ENCODE measurements around the gene CA11. TPM values are rescaled to one million over a fixed set of nuclear protein-coding genes. Genes with fewer than 3 reads are reported as not detected.

CA11 gene
- total and polyA plus RNA-seq, 9 of the 15 experiments (the other 6 are each of a cell fraction or from before 2014, with no cell fraction given) = 2.9 to 19.9 (median 8.3) TPM

DNA sequence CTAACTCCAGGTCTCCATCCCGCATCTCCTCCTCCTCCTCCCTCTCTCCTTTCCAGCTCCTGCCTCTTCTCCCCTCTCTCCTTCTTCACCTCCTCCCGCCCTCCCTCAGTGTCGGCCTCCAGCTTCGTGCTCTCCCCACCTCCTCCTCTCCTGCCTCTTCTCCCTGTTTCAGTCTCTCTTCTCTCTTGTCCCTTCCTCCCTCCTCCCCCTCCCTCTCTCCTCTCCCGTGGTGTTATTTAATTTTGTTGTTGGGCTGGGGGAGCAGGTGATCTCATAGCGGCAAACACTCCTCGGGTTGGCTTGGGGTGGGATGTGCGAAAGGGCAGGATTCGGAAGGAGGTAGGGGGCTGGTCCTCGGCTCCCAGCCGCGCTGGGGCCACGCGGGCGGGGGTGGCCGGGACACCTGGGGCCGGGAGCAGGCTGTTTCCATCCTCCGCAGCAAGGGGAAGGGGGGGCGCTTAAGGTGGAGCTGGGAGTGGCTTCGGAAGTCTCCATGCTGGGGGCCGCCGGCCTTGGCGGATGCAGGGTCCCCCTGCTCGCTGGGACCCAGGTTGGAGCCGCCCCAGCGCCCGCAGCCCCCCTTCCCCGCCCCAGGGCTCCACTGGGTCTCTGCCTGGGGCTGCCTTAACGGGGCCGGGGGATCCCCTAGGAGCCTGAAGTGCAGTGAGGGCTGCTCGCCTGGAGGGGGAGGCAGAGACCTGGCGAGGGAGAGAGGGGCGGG lies at the start of gene CA11 (continued):
- TF ChIP-seq POLR2A (conservative IDR thresholded peaks at IDR 0.05) (peak; percentile 48; the same call in 1 of the 2 replicates), SMARCA5 (IDR thresholded peaks at IDR 0.05) (peak; percentile 77), MTA1 (IDR thresholded peaks at IDR 0.05; ENCODE audit: borderline replicate concordance) (peak; percentile 91), HNRNPH1 (optimal IDR thresholded peaks at IDR 0.05; ENCODE audit: low read depth, low read length) (no peak), CBX3 (IDR thresholded peaks at IDR 0.05; ENCODE audit: borderline replicate concordance in 1 of 2, low read length in 2 of 2) (peak in 1 of 2 experiments; percentile 14; a peak in 1 of 3 replicates), U2AF2 (optimal IDR thresholded peaks at IDR 0.05; ENCODE audit: low read depth, low read length) (no peak), STAG1 (CRISPR knock-in tag; IDR thresholded peaks at IDR 0.05; ENCODE audit: borderline replicate concordance) (peak; percentile 54; the same call in 1 of the 2 replicates), NEUROD1 (IDR thresholded peaks at IDR 0.05; ENCODE audit: borderline replicate concordance, low read depth, low read length, partially characterized antibody) (peak; percentile 44), SREBF2 (CRISPR knock-in tag; IDR thresholded peaks at IDR 0.05) (no peak)
- TF ChIP-seq, protein P1, sequence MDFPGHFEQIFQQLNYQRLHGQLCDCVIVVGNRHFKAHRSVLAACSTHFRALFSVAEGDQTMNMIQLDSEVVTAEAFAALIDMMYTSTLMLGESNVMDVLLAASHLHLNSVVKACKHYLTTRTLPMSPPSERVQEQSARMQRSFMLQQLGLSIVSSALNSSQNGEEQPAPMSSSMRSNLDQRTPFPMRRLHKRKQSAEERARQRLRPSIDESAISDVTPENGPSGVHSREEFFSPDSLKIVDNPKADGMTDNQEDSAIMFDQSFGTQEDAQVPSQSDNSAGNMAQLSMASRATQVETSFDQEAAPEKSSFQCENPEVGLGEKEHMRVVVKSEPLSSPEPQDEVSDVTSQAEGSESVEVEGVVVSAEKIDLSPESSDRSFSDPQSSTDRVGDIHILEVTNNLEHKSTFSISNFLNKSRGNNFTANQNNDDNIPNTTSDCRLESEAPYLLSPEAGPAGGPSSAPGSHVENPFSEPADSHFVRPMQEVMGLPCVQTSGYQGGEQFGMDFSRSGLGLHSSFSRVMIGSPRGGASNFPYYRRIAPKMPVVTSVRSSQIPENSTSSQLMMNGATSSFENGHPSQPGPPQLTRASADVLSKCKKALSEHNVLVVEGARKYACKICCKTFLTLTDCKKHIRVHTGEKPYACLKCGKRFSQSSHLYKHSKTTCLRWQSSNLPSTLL (IDR thresholded peaks at IDR 0.05) = 0 out of 2 replicates have a peak, but pooled peaks have one; percentile 72
- TF ChIP-seq, protein P2, sequence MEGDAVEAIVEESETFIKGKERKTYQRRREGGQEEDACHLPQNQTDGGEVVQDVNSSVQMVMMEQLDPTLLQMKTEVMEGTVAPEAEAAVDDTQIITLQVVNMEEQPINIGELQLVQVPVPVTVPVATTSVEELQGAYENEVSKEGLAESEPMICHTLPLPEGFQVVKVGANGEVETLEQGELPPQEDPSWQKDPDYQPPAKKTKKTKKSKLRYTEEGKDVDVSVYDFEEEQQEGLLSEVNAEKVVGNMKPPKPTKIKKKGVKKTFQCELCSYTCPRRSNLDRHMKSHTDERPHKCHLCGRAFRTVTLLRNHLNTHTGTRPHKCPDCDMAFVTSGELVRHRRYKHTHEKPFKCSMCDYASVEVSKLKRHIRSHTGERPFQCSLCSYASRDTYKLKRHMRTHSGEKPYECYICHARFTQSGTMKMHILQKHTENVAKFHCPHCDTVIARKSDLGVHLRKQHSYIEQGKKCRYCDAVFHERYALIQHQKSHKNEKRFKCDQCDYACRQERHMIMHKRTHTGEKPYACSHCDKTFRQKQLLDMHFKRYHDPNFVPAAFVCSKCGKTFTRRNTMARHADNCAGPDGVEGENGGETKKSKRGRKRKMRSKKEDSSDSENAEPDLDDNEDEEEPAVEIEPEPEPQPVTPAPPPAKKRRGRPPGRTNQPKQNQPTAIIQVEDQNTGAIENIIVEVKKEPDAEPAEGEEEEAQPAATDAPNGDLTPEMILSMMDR (IDR thresholded peaks at IDR 0.05 in 2 of 3, conservative IDR thresholded peaks at IDR 0.05 in 1 of 3; ENCODE audit: insufficient read depth in 2 of 3, low read depth in 1 of 3, low read length in 3 of 3) = peak; percentile 75 to 96 (median 95)
- TF ChIP-seq, protein P3, sequence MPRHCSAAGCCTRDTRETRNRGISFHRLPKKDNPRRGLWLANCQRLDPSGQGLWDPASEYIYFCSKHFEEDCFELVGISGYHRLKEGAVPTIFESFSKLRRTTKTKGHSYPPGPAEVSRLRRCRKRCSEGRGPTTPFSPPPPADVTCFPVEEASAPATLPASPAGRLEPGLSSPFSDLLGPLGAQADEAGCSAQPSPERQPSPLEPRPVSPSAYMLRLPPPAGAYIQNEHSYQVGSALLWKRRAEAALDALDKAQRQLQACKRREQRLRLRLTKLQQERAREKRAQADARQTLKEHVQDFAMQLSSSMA (CRISPR knock-in tag; IDR thresholded peaks at IDR 0.05) = no peak
- TF ChIP-seq, protein P4, sequence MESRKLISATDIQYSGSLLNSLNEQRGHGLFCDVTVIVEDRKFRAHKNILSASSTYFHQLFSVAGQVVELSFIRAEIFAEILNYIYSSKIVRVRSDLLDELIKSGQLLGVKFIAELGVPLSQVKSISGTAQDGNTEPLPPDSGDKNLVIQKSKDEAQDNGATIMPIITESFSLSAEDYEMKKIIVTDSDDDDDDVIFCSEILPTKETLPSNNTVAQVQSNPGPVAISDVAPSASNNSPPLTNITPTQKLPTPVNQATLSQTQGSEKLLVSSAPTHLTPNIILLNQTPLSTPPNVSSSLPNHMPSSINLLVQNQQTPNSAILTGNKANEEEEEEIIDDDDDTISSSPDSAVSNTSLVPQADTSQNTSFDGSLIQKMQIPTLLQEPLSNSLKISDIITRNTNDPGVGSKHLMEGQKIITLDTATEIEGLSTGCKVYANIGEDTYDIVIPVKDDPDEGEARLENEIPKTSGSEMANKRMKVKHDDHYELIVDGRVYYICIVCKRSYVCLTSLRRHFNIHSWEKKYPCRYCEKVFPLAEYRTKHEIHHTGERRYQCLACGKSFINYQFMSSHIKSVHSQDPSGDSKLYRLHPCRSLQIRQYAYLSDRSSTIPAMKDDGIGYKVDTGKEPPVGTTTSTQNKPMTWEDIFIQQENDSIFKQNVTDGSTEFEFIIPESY (CRISPR knock-in tag; IDR thresholded peaks at IDR 0.05) = 0 out of 2 replicates have a peak, but pooled peaks have one; percentile 26

All from K562 (cell line).